Measurements from ENCODE around the gene DMXL2.
"Not testable (repeated sequence)": the region's sequence is repeated elsewhere in the genome, so short reads cannot be mapped to it uniquely, and the experiment has no call there.

Gene DMXL2

DNA sequence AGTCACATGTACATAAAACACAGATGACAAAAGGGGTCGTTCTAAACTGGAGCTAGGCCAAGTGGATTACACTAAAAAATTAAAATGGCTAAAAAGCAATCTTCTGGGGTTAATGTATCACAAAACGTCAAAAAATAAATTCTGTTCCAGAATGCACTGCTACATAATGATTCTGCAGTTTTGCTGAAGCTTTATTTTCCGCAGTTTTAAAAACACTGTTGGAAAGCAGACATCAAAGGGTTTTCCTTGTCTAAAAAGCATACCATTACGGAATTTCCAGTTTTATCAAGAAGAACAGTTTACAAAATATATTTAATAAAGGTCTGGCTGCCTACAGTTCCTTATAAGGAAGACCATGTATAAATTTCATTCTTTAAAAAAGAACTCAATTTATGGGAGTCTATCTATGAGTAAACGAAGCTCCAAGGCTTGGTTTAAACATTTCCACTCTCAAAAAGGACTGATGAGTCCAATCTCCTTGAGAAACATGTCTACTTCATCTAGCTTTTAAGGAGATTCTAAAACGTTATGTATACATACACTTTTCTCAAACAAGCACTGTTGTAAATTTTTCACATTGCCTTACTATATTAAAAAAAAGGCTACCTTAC is 1.3 kb downstream of the DMXL2 start:
- DNase-seq = no peak

GRCh38 chr15:51620641-51621040 is 1.9 kb downstream of the DMXL2 start:
- no peak for DNase-seq

DNA sequence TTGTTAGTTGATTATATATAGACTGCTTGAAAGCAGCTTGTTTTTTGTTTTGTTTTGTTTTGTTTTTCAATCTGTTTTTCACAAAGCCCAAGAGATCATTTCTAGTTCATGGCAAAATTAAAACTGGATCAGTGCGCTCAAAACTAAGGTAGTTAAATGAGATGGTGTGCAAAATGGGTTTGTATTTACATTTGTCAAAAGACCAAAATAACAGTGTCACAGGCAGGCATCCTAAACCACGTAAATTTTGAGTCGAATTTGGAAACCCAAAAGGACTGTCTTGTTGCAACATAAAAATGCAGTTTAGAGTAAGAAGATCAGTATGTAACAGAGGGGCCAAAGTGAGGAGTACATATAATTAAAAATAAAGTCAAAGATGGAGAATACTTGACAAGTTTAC is 2.4 kb downstream of the DMXL2 start:
- DNase-seq = no peak

GRCh38 chr15:51619331-51620035 is 3.1 kb downstream of the DMXL2 start:
- no peak for DNase-seq

GRCh38 chr15:51617886-51618285 is 4.7 kb downstream of the DMXL2 start:
- DNase-seq = no peak

- DNase-seq = no peak
Measured at GRCh38 chr15:51613951-51614350, 8.6 kb downstream of the DMXL2 start.

- DNase-seq = not testable (repeated sequence)
Measured at GRCh38 chr15:51612669-51613068, 9.9 kb downstream of the DMXL2 start.

DNA sequence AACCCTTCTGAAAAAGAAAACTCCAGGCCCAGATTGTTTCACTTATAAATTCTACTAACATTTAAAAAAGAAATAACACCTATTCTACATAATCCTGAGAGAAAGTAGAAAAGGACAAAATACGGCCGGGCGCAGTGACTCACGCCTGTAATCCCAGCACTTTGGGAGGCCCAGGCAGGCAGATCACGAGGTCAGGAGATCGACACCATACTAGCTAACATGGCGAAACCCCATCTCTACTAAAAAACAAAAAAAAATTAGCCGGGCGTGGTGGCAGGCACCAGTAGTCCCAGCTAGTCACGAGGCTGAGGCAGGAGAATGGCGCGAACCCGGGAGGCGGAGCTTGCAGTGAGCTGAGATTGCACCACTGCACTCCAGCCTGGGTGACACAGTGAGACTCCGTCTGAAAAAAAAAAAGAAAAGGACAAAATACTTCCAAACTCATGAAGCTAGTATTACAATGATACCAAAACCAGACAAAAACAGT is 19.1 kb downstream of the DMXL2 start:
- DNase-seq = not testable (repeated sequence)

- DNase-seq = no peak
Measured at GRCh38 chr15:51603002-51603401, 19.6 kb downstream of the DMXL2 start.

GRCh38 chr15:51602484-51602883 is 20.1 kb downstream of the DMXL2 start:
- no peak for DNase-seq

DNA sequence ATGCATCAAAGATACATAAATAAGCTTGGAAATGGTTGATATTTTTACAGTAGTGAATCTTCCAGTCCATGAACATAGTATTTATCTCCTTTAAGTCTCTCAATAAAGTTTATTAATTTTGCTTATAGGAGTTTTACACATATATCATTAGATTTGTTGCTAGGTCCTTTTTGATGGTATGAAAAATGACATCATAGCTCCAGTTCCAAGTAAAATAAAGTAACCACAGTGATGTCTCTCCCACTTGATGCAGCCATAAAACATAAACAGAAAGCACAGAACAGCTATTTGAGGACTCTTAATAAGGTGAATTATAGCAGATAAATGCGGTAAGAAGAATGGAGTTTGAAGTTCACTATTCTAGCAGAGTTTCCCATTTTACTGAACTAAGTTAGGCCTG is 20.8 kb downstream of the DMXL2 start:
- DNase-seq = no peak

DNA sequence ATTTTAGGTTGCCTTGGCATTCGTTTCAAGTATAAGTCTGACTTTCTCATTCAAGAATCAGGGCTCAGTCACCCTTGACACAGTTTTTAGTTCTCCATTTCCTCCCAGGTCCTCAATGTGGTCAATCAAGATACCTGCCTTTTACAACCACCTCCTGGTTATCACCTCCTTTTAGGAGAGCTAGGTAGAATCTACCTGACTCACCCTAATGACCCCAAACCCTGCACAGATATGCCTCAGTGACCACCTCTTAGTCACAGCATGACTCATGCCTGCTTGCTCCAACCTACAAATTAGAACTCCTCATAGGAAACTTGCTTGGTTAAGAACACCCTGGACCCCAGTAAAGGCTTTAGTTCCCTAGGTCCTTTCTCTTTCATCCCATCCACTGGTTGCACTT is 22.5 kb downstream of the DMXL2 start:
- no peak for DNase-seq

DNA sequence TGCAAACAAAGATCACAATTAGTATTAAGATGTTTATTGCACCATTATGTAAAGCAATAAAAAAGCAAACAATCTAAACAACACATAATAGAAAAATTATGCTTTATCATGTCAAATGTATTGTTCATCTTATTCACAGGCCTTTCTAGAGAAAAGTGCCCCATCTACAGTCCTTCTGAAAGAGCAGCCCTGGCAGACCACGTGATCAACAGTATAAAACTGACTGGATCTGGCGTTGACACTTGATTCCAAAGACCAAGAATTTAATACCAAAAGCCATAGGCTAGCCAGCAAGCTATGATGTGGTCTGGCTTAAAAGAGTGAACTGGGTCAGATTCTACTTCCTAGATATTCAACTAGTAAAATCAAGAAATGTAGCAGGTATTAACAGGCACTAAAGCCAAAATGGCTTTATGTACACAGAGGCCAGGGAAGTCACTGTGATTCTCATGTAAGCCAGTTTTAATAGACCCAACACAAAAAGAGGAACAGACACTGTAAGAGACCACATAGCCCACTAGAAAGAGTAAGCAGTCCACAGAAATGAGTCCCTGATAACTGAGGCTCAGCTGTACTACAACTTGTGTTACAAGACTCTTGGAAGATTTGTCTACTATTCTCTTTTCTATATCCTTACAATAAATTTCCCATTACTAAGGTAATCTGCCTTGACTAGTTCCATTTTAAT is 32.5 kb downstream of the DMXL2 start:
- DNase-seq = no peak

DNA sequence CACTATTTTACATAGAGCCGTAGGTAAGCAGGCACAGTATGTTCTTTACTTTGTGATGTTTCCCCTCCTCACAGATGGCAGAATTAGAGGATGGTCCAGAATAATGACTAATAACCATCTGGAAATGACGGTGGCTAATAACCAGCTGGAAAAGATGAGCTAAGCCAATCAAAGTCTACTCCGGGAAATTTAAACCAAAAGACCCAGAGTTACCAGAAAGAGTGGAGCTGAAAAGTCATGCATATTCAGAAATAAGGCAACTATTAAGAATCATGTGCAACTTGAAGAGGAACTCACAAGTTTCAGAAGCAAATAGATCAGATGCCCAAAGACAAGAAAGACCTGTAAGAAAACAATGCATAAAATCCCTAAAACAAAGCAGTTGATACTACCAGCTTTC is 33.6 kb downstream of the DMXL2 start:
- DNase-seq = no peak

- DNase-seq = no peak
Measured at GRCh38 chr15:51585986-51586385, 36.6 kb downstream of the DMXL2 start.

DNA sequence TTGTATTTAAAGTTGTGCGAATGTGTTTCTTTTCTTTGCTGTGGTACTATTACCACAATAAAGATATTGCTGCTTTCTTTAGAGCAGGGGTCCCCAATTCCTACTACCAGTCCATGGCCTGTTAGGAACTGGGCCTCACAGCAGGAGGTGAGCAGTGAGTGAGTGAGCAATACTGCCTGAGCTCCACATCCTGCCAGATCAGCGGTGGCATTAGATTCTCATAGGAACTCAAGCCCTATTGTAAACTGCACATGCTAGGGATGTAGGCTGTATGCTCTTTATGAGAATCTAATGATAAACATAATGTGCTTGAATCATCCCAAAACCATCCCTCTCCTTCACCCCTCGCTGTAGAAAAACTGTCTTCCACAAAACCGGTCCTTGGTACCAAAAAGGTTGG is 41.6 kb downstream of the DMXL2 start:
- DNase-seq = no peak

DNA sequence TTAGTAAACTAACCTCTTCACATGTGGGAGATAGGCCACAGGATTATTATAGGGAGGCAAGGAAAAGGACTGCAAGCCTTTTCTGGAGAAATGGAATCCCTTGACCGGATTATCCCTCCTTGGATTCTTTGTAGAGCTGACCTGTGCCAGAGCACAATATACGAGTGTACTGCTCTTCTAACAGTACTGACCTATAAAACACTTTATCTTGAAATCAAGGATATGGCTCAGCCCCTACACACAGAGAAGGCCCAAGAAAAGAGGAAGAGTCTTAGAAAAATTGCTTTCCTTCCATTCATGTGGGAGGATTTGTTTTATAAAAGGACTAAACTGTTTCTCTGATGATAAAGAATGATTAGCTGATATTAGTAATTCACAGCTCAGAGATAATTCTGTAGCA is 42.2 kb downstream of the DMXL2 start:
- no peak for DNase-seq

- no peak for DNase-seq
Measured at GRCh38 chr15:51579012-51579411, 43.6 kb downstream of the DMXL2 start.

- DNase-seq = no peak
Measured at GRCh38 chr15:51577636-51578304, 44.8 kb downstream of the DMXL2 start.

- no peak for DNase-seq
Measured at GRCh38 chr15:51576911-51577500, 45.6 kb downstream of the DMXL2 start.

- no peak for DNase-seq
Measured at GRCh38 chr15:51576286-51576850, 46.2 kb downstream of the DMXL2 start.

DNA sequence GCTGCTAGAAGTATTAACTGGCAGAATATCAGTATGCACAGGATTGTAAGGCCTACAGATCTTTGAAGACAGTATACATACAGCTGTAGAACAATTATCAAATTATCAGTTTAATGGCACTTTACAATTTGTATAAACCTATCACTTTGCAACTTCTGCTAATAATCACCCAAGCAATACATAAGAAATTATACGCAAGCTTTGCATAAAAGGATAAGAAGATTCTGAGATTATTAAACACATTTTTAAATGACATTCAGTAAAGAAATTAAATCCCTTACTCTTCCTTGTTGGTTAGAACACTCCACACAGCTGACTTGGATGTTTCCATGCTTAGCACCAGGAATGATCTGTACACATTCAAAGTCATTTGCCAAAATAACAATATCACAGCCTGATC is 46.8 kb downstream of the DMXL2 start:
- no peak for DNase-seq

DNA sequence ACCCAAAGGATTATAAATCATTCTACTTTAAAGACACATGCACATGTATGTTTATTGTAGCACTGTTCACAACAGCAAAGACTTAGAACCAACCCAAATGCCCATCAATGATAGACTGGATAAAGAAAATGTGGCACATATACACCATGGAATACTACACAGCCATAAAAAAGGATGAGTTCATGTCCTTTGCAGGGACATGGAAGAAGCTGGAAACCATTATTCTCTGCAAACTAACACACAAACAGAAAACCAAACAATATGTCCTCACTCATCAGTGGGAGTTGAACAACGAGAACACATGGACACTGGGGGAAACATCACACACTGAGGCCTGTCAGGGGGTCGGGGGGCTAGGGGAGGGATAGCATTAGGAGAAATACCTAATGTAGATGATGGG is 49.2 kb downstream of the DMXL2 start:
- DNase-seq = not testable (repeated sequence)
